GM19452 (cell line): ENCODE measurements around the gene AQP9.

ENCODE experiments used
- ATAC-seq: cut with Tn5 transposase; IDR thresholded peaks from one replicate; pipeline ENCODE4 v1.9.1; 2021; ENCODE audit not compliant: unreplicated experiment

Gene AQP9

GRCh38 chr15:58139276-58139988, 1.3 kb downstream of the AQP9 start:
- no peak for ATAC-seq

- no peak for ATAC-seq
Observed at GRCh38 chr15:58139989-58140522, 1.9 kb downstream of the AQP9 start.

GRCh38 chr15:58141894-58142293, 3.7 kb downstream of the AQP9 start:
- ATAC-seq, result no peak

GRCh38 chr15:58142827-58143461, 4.8 kb downstream of the AQP9 start:
- no peak for ATAC-seq

GRCh38 chr15:58145606-58146005, 7.4 kb downstream of the AQP9 start:
- ATAC-seq, result no peak

- ATAC-seq, result no peak
Observed at GRCh38 chr15:58146211-58146610, 8.0 kb downstream of the AQP9 start.

GRCh38 chr15:58146749-58147148, 8.6 kb downstream of the AQP9 start:
- no peak for ATAC-seq

- ATAC-seq, result no peak
Observed at GRCh38 chr15:58147171-58147611, 9.0 kb downstream of the AQP9 start.

GRCh38 chr15:58148120-58148519, 9.9 kb downstream of the AQP9 start:
- no peak for ATAC-seq

GRCh38 chr15:58148633-58149445, 10.7 kb downstream of the AQP9 start:
- ATAC-seq, result no peak

- no peak for ATAC-seq
Observed at GRCh38 chr15:58154769-58155168, 16.6 kb downstream of the AQP9 start.

GRCh38 chr15:58159827-58160386, 21.7 kb downstream of the AQP9 start:
- no peak for ATAC-seq

GRCh38 chr15:58161436-58161930, 23.3 kb downstream of the AQP9 start:
- ATAC-seq, result no peak

GRCh38 chr15:58163985-58164384, 25.8 kb downstream of the AQP9 start:
- no peak for ATAC-seq

- ATAC-seq, result no peak
Observed at GRCh38 chr15:58164926-58165325, 26.7 kb downstream of the AQP9 start.

- ATAC-seq, result no peak
Observed at GRCh38 chr15:58165661-58166060, 27.5 kb downstream of the AQP9 start.

GRCh38 chr15:58167095-58167691, 29.0 kb downstream of the AQP9 start:
- ATAC-seq, result no peak

GRCh38 chr15:58169934-58170333, 31.8 kb downstream of the AQP9 start:
- ATAC-seq, result no peak

- no peak for ATAC-seq
Observed at GRCh38 chr15:58171476-58172061, 33.4 kb downstream of the AQP9 start.

GRCh38 chr15:58174709-58175108, 36.5 kb downstream of the AQP9 start:
- no peak for ATAC-seq
